Activated CD4-positive, alpha-beta T cell treated with anti-CD3 and anti-CD28 coated beads, Interleukin-2, amount 10 ng/mL, durations not matched to agents 24 days and 14 days (primary cell): ENCODE results near the gene LMAN2. TPM values are rescaled to one million over a fixed set of nuclear protein-coding genes. Genes with fewer than 3 reads are reported as not detected.
"Not testable (repeated sequence)": the region's sequence is repeated elsewhere in the genome, so short reads cannot be mapped to it uniquely, and the experiment has no call there.

ENCODE experiments used
- DNase-seq: peaks from one replicate; pipeline ENCODE4 v3.0.0; 2022
- H3K27ac Mint-ChIP-seq: one replicate; pipeline ENCODE4 v1.8.0; 2022; ENCODE audit warnings: mild to moderate bottlenecking, mixed read lengths
- H3K27me3 Mint-ChIP-seq: one replicate; pipeline ENCODE4 v1.8.0; 2022; ENCODE audit warnings: mixed read lengths
- H3K36me3 Mint-ChIP-seq: one replicate; pipeline ENCODE4 v1.8.0; 2022; ENCODE audit warnings: low read depth, mild to moderate bottlenecking, mixed read lengths
- H3K4me1 Mint-ChIP-seq: one replicate; pipeline ENCODE4 v1.8.0; 2021; ENCODE audit warnings: mixed read lengths
- H3K4me3 Mint-ChIP-seq: one replicate; pipeline ENCODE4 v1.8.0; 2022; ENCODE audit warnings: mild to moderate bottlenecking, moderate library complexity, mixed read lengths
- H3K9me3 Mint-ChIP-seq: one replicate; pipeline ENCODE4 v1.8.0; 2021; ENCODE audit warnings: mixed read lengths
- intact Hi-C: fragments of 100-400 bp; cut with micrococcal nuclease; formaldehyde crosslinking; loops from one replicate; pipeline ENCODE4 v1.15.1; 2023
- total RNA-seq: library from RNA; stranded (reverse); gene quantifications from 2 replicates; pipeline ENCODE4 v1.2.3, GENCODE V29; 2022

LMAN2 gene
- total RNA-seq, 1 donor from 2014 or later: 108 TPM

GRCh38 chr5:177311723-177312648 is 39.5 kb downstream of the LMAN2 start, which contains the start of gene MXD3:
MXD3 (minus strand) TSS chr5:177311898; CDS start chr5:177311830, 68 bp downstream.
- H3K27me3 Mint-ChIP-seq: no peaks in the 10 kb centered on the region
- intact Hi-C loops: loop anchor here (1.0 to 2.0 kb wide), 3 partner anchors 9 to 189 kb away; partner anchors contain the start of genes LMAN2, PRELID1 and RAB24
- peaks cover 31% of the 10 kb centered on the region for H3K4me1 Mint-ChIP-seq
- H3K9me3 Mint-ChIP-seq: no peaks in the 10 kb centered on the region
- DNase-seq: peak; percentile 99
- peak within 1 kb of the TSS; percentile 93 for H3K27ac Mint-ChIP-seq
- H3K36me3 Mint-ChIP-seq: peaks cover 5% of the 10 kb centered on the region
- H3K4me3 Mint-ChIP-seq: peak within 1 kb of the TSS; percentile 85

- Mint-ChIP-seq H3K27ac (peak overlapping the region; percentile 72), H3K4me3 (peak overlapping the region; percentile 85), H3K9me3 (no peaks in the 10 kb centered on the region), H3K36me3 (peaks cover 11% of the 10 kb centered on the region), H3K4me1 (peaks cover 33% of the 10 kb centered on the region), H3K27me3 (no peaks in the 10 kb centered on the region)
- intact Hi-C loops: loop anchor here (2.0 kb wide), 1 partner anchor 189 kb away; no protein-coding TSS in a partner anchor
- no peak for DNase-seq
These were observed 40.1 kb downstream of the LMAN2 start for GRCh38 chr5:177311392-177311722.

- Mint-ChIP-seq H3K36me3 (peaks cover 16% of the 10 kb centered on the region), H3K4me3 (peak overlapping the region; percentile 85), H3K9me3 (no peaks in the 10 kb centered on the region), H3K27ac (peak overlapping the region; percentile 80), H3K27me3 (no peaks in the 10 kb centered on the region), H3K4me1 (peaks cover 33% of the 10 kb centered on the region)
- peak; percentile 84 for DNase-seq
- intact Hi-C loops: loop anchor here (2.0 kb wide), 1 partner anchor 190 kb away; no protein-coding TSS in a partner anchor
These were observed 40.6 kb downstream of the LMAN2 start for GRCh38 chr5:177310757-177311391.

GRCh38 chr5:177310332-177310731 is 41.1 kb downstream of the LMAN2 start:
- no peak for DNase-seq
- intact Hi-C loops: loop anchor here (2.0 kb wide), 1 partner anchor 190 kb away; no protein-coding TSS in a partner anchor
- Mint-ChIP-seq H3K27ac (no peak overlapping the region), H3K27me3 (no peaks in the 10 kb centered on the region), H3K36me3 (peaks cover 21% of the 10 kb centered on the region), H3K9me3 (no peaks in the 10 kb centered on the region), H3K4me1 (peaks cover 39% of the 10 kb centered on the region), H3K4me3 (peak overlapping the region; percentile 85)

GRCh38 chr5:177309351-177310191 is 41.9 kb downstream of the LMAN2 start:
- peak overlapping the region; percentile 78 for H3K4me3 Mint-ChIP-seq
- no peaks in the 10 kb centered on the region for H3K27me3 Mint-ChIP-seq
- DNase-seq: peak; percentile 93
- peak overlapping the region; percentile 56 for H3K27ac Mint-ChIP-seq
- no peaks in the 10 kb centered on the region for H3K9me3 Mint-ChIP-seq
- intact Hi-C loops: loop anchor here (2.0 kb wide), 3 partner anchors 145 to 195 kb away; no protein-coding TSS in a partner anchor
- H3K4me1 Mint-ChIP-seq: peaks cover 45% of the 10 kb centered on the region
- peaks cover 29% of the 10 kb centered on the region for H3K36me3 Mint-ChIP-seq

- intact Hi-C loops: loop anchor here (2.0 kb wide), 2 partner anchors 146 to 194 kb away; no protein-coding TSS in a partner anchor
- Mint-ChIP-seq H3K4me3 (peak overlapping the region; percentile 24), H3K4me1 (peaks cover 49% of the 10 kb centered on the region), H3K27ac (peak overlapping the region; percentile 54), H3K36me3 (peaks cover 36% of the 10 kb centered on the region), H3K27me3 (no peaks in the 10 kb centered on the region), H3K9me3 (no peaks in the 10 kb centered on the region)
- DNase-seq: no peak
These were observed 42.7 kb downstream of the LMAN2 start for GRCh38 chr5:177308740-177309139.

- DNase-seq: no peak
- H3K27me3 Mint-ChIP-seq: no peaks in the 10 kb centered on the region
- H3K4me1 Mint-ChIP-seq: peaks cover 44% of the 10 kb centered on the region
- intact Hi-C loops: loop anchor here (2.0 kb wide), 2 partner anchors 147 to 193 kb away; no protein-coding TSS in a partner anchor
- H3K27ac Mint-ChIP-seq: no peak overlapping the region
- H3K9me3 Mint-ChIP-seq: no peaks in the 10 kb centered on the region
- H3K36me3 Mint-ChIP-seq: peaks cover 38% of the 10 kb centered on the region
- H3K4me3 Mint-ChIP-seq: no peak overlapping the region
These were observed 43.7 kb downstream of the LMAN2 start for GRCh38 chr5:177307544-177308363.

- intact Hi-C loops: no loop called here
- no peak overlapping the region for H3K4me3 Mint-ChIP-seq
These were observed 44.6 kb downstream of the LMAN2 start for GRCh38 chr5:177306674-177307543.

GRCh38 chr5:177306103-177306640 is 45.3 kb downstream of the LMAN2 start:
- Mint-ChIP-seq H3K4me1 (peaks cover 56% of the 10 kb centered on the region), H3K27ac (peak overlapping the region; percentile 28), H3K36me3 (peaks cover 47% of the 10 kb centered on the region), H3K4me3 (peak overlapping the region; percentile 11)
- H3K27me3 Mint-ChIP-seq, intact Hi-C loops, DNase-seq, H3K9me3 Mint-ChIP-seq: not testable (repeated sequence)

More at GRCh38 chr5:177306674-177307543, 44.6 kb downstream of the LMAN2 start:
- no peaks in the 10 kb centered on the region for H3K27me3 Mint-ChIP-seq
- peak overlapping the region; percentile 72 for H3K27ac Mint-ChIP-seq
- no peaks in the 10 kb centered on the region for H3K9me3 Mint-ChIP-seq
- H3K4me1 Mint-ChIP-seq: peaks cover 50% of the 10 kb centered on the region
- H3K36me3 Mint-ChIP-seq: peaks cover 43% of the 10 kb centered on the region
- no peak for DNase-seq

- DNase-seq: peak; percentile 75
- peaks cover 60% of the 10 kb centered on the region for H3K4me1 Mint-ChIP-seq
- peak overlapping the region; percentile 98 for H3K4me3 Mint-ChIP-seq
- peaks cover 56% of the 10 kb centered on the region for H3K36me3 Mint-ChIP-seq
- intact Hi-C loops: no loop called here
- H3K9me3 Mint-ChIP-seq: no peaks in the 10 kb centered on the region
- no peaks in the 10 kb centered on the region for H3K27me3 Mint-ChIP-seq
- H3K27ac Mint-ChIP-seq: peak overlapping the region; percentile 88
These were observed 46.9 kb downstream of the LMAN2 start for GRCh38 chr5:177304392-177305119.

- DNase-seq: peak; percentile 79
- Mint-ChIP-seq H3K27ac (peak overlapping the region; percentile 88), H3K4me1 (peaks cover 61% of the 10 kb centered on the region), H3K9me3 (no peaks in the 10 kb centered on the region), H3K4me3 (peak overlapping the region; percentile 98), H3K27me3 (no peaks in the 10 kb centered on the region), H3K36me3 (peaks cover 53% of the 10 kb centered on the region)
- intact Hi-C loops: loop anchor here (1.0 to 2.0 kb wide), 3 partner anchors 8 to 191 kb away; no protein-coding TSS in a partner anchor
These were observed 47.5 kb downstream of the LMAN2 start for GRCh38 chr5:177303925-177304391.
